GM12801 (cell line): ENCODE data around the gene SERPIND1.

Source experiments
- CTCF ChIP-seq: IDR thresholded peaks from one replicate; pipeline ENCODE4 v1.5.1; 2011; ENCODE audit warnings: control low read depth; ENCODE audit not compliant: insufficient read length; ENCODE audit errors: extremely low read depth

Gene SERPIND1

DNA sequence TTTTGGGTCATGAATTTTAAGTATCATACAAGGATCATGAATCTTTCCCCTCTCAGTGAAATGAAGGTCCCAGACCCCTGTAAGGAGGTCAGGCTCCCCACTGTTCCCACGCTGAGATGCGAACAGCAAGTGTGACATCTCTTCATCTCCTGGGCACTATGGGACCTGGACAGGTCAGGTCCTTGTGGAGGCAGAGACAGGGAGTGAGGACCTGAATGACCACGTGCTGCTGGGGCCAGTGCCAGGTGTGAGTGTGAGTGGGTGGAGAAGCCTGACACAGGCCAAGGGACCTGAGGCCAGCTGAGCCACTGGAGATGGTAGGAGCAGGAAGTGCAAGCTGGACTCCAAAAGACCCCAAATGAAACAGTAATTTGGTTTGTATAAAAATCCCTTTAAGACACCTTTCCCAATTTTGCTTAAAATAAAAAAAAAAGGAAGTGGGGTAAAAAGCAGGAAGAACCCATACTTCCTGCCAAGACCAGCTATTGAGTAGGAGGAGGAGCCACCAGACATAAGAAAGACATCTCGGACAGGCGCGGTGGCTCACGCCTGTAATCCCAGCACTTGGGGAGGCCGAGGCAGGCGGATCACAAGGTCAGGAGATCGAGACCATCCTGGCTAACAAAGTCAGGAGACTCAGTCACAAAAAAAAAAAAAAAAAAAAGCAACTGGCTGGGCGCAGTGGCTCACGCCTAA lies 35.4 kb upstream of the SERPIND1 start:
- TF ChIP-seq CTCF, result no peak

- TF ChIP-seq CTCF, result no peak
Measured at GRCh38 chr22:20740222-20740951, 33.5 kb upstream of the SERPIND1 start.

GRCh38 chr22:20741008-20741633 lies 32.8 kb upstream of the SERPIND1 start:
- no peak for TF ChIP-seq CTCF

- TF ChIP-seq CTCF, result no peak
Measured at GRCh38 chr22:20741634-20742581, 32.0 kb upstream of the SERPIND1 start.

- no peak for TF ChIP-seq CTCF
Measured at GRCh38 chr22:20742764-20743163, 31.1 kb upstream of the SERPIND1 start.

DNA sequence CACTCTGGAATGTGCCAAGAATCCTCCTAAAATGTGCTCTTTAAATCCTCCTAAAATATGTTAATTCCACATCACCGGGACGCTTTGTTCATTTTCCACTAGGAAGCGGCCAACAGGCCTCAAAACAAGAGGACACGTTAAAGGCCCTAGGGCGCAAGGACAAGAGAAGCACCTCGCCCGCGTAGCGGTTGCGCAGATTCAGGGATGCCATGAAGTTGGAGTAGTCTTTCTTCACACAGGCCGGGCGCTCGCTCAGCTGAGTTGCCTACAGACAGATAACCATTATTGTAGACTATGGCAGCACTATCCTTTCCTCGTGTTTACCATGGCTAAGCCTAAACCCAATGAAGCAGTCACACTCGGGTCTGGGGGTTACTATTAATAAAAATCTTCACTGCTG lies 29.5 kb upstream of the SERPIND1 start:
- no peak for TF ChIP-seq CTCF
